Hepatocyte (in vitro differentiated cells): ENCODE measurements around the gene ARHGAP22. TPM values are rescaled to one million over a fixed set of nuclear protein-coding genes. Genes with fewer than 3 reads are reported as not detected.

ENCODE experiments used
- DNase-seq: peaks from one replicate; pipeline ENCODE4 v3.0.0-alpha.2; 2016; ENCODE audit warnings: low spot score
- H2AFZ ChIP-seq: fragments of 200-600 bp; sonication (generic); 2 replicates; pipeline ENCODE4 v1.6.0; 2016; ENCODE audit warnings: antibody characterized with exemption, mild to moderate bottlenecking
- H3K27ac ChIP-seq: fragments of 200-600 bp; sonication (generic); 2 replicates; pipeline ENCODE4 v1.5.1; 2016; ENCODE audit warnings: mild to moderate bottlenecking
- H3K27me3 ChIP-seq: fragments of 200-600 bp; sonication (generic); 2 replicates; pipeline ENCODE4 v1.6.1; 2016
- H3K36me3 ChIP-seq: fragments of 200-600 bp; sonication (generic); replicated peaks from 2 replicates; pipeline ENCODE4 v1.5.1; 2016; ENCODE audit warnings: low read depth; ENCODE audit not compliant: insufficient read depth
- H3K4me1 ChIP-seq: fragments of 200-600 bp; sonication (generic); 2 replicates; pipeline ENCODE4 v1.5.1; 2016; ENCODE audit warnings: mild to moderate bottlenecking, moderate library complexity; ENCODE audit not compliant: insufficient read depth
- H3K4me2 ChIP-seq: fragments of 200-600 bp; sonication (generic); 2 replicates; pipeline ENCODE4 v1.6.0; 2016
- H3K4me3 ChIP-seq: fragments of 200-600 bp; sonication (generic); 2 replicates; pipeline ENCODE4 v1.5.1; 2016; ENCODE audit warnings: mild to moderate bottlenecking
- H3K79me2 ChIP-seq: fragments of 200-600 bp; sonication (generic); 2 replicates; pipeline ENCODE4 v1.6.0; 2017; ENCODE audit warnings: mild to moderate bottlenecking
- H3K9me2 ChIP-seq: fragments of 200-600 bp; sonication (generic); replicated peaks from 2 replicates; pipeline ENCODE4 v1.6.0; 2017; ENCODE audit warnings: mild to moderate bottlenecking; ENCODE audit not compliant: insufficient read depth
- H3K9me3 ChIP-seq: fragments of 200-600 bp; sonication (generic); 2 replicates; pipeline ENCODE4 v1.5.1; 2016; ENCODE audit warnings: low read depth, mild to moderate bottlenecking
- H4K20me1 ChIP-seq: fragments of 200-600 bp; sonication (generic); 2 replicates; pipeline ENCODE4 v1.6.0; 2016; ENCODE audit warnings: mild to moderate bottlenecking; ENCODE audit not compliant: insufficient read depth, poor library complexity, severe bottlenecking
- CTCF ChIP-seq: fragments of 200-600 bp; sonication (generic); IDR thresholded peaks from 2 replicates; pipeline ENCODE4 v1.5.1; 2016; ENCODE audit warnings: antibody characterized with exemption, mild to moderate bottlenecking; ENCODE audit not compliant: poor library complexity
- EZH2 ChIP-seq: fragments of 200-600 bp; sonication (generic); IDR thresholded peaks from 2 replicates; pipeline ENCODE4 v1.6.1; 2016; ENCODE audit warnings: antibody characterized with exemption, mild to moderate bottlenecking, borderline replicate concordance
- EZH2phosphoT487 ChIP-seq: fragments of 200-600 bp; sonication (generic); IDR thresholded peaks from one replicate; pipeline ENCODE4 v1.6.1; 2018; ENCODE audit warnings: antibody characterized with exemption, mild to moderate bottlenecking, low read depth, moderate library complexity; ENCODE audit not compliant: unreplicated experiment, severe bottlenecking
- WGBS: methylation state at CpG from one replicate; pipeline ENCODE4 v1.1.6; 2016; ENCODE audit warnings: low lambda C conversion rate; ENCODE audit errors: missing lambda C conversion rate; 5-methylcytosine and 5-hydroxymethylcytosine counted together
- polyA plus RNA-seq: library from polyadenylated mRNA; unstranded; fragments of >200 nt; fragmentation: Nextera tagmentation; extraction: Ambion mirVana; gene quantifications from 2 replicates; pipeline ENCODE4 v1.2.1, GENCODE V29; 2016
- total RNA-seq: library from RNA; depleted of rRNA; stranded (reverse); fragments of >200 nt; gene quantifications from 2 replicates; pipeline ENCODE4 v1.2.3, GENCODE V29; 2014

The ARHGAP22 gene
- total and polyA plus RNA-seq, 2 experiments from 2014 or later: 1.7 to 1.8 TPM

- Histone ChIP-seq H3K4me1 (peaks cover 10% of the 10 kb centered on the region), H3K36me3 (no peaks in the 10 kb centered on the region), H3K4me2 (no peak overlapping the region), H2AFZ (no peak overlapping the region), H3K27ac (no peak overlapping the region), H3K79me2 (no peaks in the 10 kb centered on the region), H3K9me2 (no peaks in the 10 kb centered on the region), H3K27me3 (no peaks in the 10 kb centered on the region), H3K4me3 (no peak overlapping the region), H3K9me3 (no peaks in the 10 kb centered on the region), H4K20me1 (no peaks in the 10 kb centered on the region)
- WGBS: 88% methylated on average over 5 of the region's 5 CpGs
- no peak for DNase-seq
- TF ChIP-seq EZH2phosphoT487: no peak
- no peak for TF ChIP-seq EZH2
- no peak for TF ChIP-seq CTCF
Observed at GRCh38 chr10:48462482-48463020, 142.3 kb downstream of the ARHGAP22 start.

GRCh38 chr10:48461623-48462481 lies 143.0 kb downstream of the ARHGAP22 start:
- Histone ChIP-seq H3K4me1 (peaks cover 8% of the 10 kb centered on the region), H3K4me2 (no peak overlapping the region), H2AFZ (no peak overlapping the region), H3K27me3 (no peaks in the 10 kb centered on the region), H3K27ac (no peak overlapping the region), H3K36me3 (no peaks in the 10 kb centered on the region), H3K4me3 (no peak overlapping the region), H3K9me2 (no peaks in the 10 kb centered on the region), H4K20me1 (no peaks in the 10 kb centered on the region), H3K79me2 (no peaks in the 10 kb centered on the region), H3K9me3 (no peaks in the 10 kb centered on the region)
- TF ChIP-seq CTCF (no peak), EZH2 (no peak), EZH2phosphoT487 (no peak)
- 93% methylated on average over 12 of the region's 12 CpGs for WGBS
- DNase-seq: no peak

- Histone ChIP-seq H3K27me3 (no peaks in the 10 kb centered on the region), H4K20me1 (no peaks in the 10 kb centered on the region), H3K4me2 (no peak overlapping the region), H3K79me2 (no peaks in the 10 kb centered on the region), H3K9me3 (no peaks in the 10 kb centered on the region), H3K27ac (no peak overlapping the region), H3K9me2 (no peaks in the 10 kb centered on the region), H3K4me3 (no peak overlapping the region), H3K36me3 (no peaks in the 10 kb centered on the region), H3K4me1 (peaks cover 15% of the 10 kb centered on the region), H2AFZ (no peak overlapping the region)
- 91% methylated on average over 2 of the region's 2 CpGs for WGBS
- DNase-seq: no peak
- no peak for TF ChIP-seq EZH2
- no peak for TF ChIP-seq CTCF
- no peak for TF ChIP-seq EZH2phosphoT487
Observed at GRCh38 chr10:48460182-48460581, 144.7 kb downstream of the ARHGAP22 start.
